IPS-15b (cell line): ENCODE results near the gene AGPAT1.
A peak's percentile ranks its signal among the peaks of the same experiment; 100 is the strongest.
"Not testable (repeated sequence)": the region's sequence is repeated elsewhere in the genome, so short reads cannot be mapped to it uniquely, and the experiment has no call there.

Source experiments
- H3K27me3 ChIP-seq: one replicate; pipeline ENCODE4 v1.6.1; 2013; ENCODE audit warnings: low read length; ENCODE audit not compliant: control insufficient read depth, insufficient read depth
- H3K36me3 ChIP-seq: one replicate; pipeline ENCODE4 v1.6.1; 2013; ENCODE audit warnings: low read length; ENCODE audit not compliant: control insufficient read depth, insufficient read depth
- H3K4me1 ChIP-seq: one replicate; pipeline ENCODE4 v1.6.1; 2013; ENCODE audit warnings: mild to moderate bottlenecking, low read length; ENCODE audit not compliant: control insufficient read depth, insufficient read depth
- H3K4me3 ChIP-seq: one replicate; pipeline ENCODE4 v1.5.1; 2013; ENCODE audit warnings: low read depth, low read length
- H3K9ac ChIP-seq: one replicate; pipeline ENCODE4 v1.6.1; 2013; ENCODE audit warnings: low read depth, mild to moderate bottlenecking, low read length
- H3K9me3 ChIP-seq: one replicate; pipeline ENCODE4 v1.6.1; 2013; ENCODE audit warnings: mild to moderate bottlenecking, low read length; ENCODE audit not compliant: control insufficient read depth, insufficient read depth

Gene AGPAT1

DNA sequence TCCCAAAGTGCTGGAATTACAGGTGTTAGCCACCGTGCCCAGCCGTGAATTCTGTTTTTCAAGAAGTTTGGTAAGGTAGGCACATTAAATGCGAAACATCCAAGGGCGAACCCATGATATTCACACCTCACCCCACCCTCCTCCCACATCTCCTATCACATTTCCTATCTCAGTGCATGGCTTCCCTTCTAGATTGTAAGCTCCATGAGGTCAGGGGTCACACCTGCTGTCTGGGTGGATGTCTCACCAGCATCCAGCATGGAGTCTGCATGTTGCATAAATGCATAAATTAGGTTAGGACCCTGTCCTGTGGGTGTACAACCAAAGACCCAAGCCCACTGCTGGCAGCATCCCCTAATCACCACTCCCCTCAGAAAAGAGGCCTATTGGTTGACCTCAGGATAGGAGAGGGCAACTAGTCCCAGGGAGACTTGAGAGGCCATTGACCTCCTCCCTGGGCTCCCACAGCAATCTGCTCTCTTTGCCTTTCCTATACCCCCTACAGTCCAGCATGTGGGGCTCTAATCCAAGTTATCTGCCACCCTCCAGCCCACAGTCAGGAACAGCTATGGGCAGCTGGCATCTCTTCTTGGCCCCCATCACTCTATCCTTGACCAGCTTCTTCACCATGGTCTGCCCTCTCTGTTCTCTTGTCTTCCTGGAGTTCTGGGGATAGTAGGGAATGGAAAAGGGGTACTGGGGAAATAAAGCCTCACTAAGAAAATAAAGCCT, 28.3 kb downstream of the AGPAT1 start:
- Histone ChIP-seq H3K9me3 (no peaks in the 10 kb centered on the region), H3K27me3 (peaks cover 41% of the 10 kb centered on the region), H3K4me3 (peak overlapping the region; percentile 73), H3K9ac (no peak overlapping the region), H3K36me3 (no peaks in the 10 kb centered on the region), H3K4me1 (peaks cover 17% of the 10 kb centered on the region)

DNA sequence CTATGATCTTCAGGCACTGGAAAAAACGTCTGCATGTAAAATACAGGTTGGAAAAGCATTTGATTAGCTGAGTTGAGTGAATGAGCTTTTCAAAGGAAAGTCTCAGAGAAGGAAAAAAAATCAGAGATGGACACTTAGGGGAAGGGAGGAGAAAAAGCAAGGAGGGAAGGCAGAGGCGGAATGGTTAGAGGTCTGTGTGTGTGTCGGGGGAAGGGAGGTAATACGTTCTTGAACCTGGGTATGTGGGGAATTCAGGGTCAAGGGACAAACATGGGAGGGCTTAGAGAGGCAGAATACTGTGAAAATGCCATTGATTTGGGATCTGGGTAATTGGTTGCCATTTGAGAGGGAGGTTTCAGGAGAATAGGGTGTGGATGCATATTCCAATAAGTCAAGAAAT, 29.2 kb downstream of the AGPAT1 start:
- Histone ChIP-seq H3K36me3 (no peaks in the 10 kb centered on the region), H3K27me3 (peaks cover 34% of the 10 kb centered on the region), H3K9me3 (no peaks in the 10 kb centered on the region), H3K9ac (no peak overlapping the region), H3K4me1 (peaks cover 12% of the 10 kb centered on the region), H3K4me3 (no peak overlapping the region)

DNA sequence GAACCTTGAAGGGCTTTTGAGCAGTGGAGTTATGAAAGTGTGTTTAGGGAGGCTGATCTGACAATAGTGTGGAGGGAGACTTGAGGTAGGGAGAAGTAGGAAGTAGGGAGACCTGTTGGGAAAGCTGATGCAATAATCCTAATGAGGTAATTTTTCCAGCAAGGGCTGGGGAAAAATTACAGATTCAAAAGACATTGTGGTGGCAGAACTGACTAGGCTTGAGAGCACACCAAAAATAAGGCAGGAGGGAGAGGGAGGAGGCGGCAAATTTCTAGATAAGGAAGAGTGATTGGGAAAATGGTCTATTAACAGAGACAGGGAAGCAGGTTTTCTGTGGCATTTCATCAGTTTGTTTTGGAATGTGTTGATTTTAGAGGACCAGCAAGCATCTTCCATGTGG, 29.6 kb downstream of the AGPAT1 start:
- H3K36me3 ChIP-seq = no peaks in the 10 kb centered on the region
- no peak overlapping the region for H3K4me3 ChIP-seq
- H3K9me3 ChIP-seq = no peaks in the 10 kb centered on the region
- peaks cover 12% of the 10 kb centered on the region for H3K4me1 ChIP-seq
- H3K27me3 ChIP-seq = peaks cover 31% of the 10 kb centered on the region
- no peak overlapping the region for H3K9ac ChIP-seq

DNA sequence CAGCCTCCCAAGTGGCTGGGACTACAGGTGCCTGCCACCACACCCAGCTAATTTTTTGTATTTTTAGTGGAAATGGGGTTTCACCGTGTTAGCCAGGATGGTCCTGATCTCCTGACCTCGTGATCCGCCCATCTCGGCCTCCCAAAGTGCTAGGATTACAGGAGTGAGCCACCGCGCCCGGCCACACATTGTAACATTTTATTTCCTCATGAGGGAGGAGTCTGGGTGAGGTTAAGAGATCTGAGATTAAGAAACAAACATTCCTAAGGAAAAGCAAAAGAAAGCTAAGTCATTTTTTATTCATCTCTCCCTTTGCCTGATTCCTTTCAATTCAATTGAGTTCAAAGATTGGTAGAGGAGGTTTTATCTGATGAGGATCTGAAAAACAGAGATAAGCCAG, 31.6 kb downstream of the AGPAT1 start:
- not testable (repeated sequence) for H3K9me3 ChIP-seq, H3K9ac ChIP-seq, H3K4me1 ChIP-seq, H3K4me3 ChIP-seq, H3K36me3 ChIP-seq
- H3K27me3 ChIP-seq = peaks cover 12% of the 10 kb centered on the region

DNA sequence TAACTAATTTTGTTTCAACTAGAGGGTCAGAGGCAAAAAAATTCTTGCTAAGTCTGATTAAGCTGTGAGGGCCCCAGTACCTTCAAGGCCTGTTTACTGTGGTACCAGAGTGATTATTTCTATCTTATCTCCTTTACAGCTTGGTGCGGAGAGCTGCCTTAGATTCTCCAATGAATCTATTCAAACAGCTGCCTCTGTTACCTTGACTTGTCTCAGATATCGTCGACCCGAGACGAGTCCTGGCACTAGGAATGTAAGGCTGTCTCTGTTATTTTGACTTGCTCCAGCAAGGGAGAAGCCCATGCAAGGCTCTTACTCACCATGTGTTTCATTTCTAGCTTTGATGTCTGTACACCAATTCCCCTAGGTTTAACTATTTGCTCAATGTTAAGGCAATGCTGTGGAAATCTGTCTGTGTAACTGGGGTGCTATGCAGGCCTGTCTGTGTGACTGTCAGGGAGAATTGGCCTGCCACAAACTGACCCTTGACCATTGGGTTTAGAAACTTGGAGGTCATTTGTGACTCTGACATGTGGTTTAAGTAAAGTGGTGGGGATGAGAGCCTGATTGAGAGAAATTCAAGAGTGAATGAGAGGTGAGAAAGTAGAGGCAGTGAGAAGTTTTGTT, 35.4 kb downstream of the AGPAT1 start:
- no peak overlapping the region for H3K4me3 ChIP-seq

DNA sequence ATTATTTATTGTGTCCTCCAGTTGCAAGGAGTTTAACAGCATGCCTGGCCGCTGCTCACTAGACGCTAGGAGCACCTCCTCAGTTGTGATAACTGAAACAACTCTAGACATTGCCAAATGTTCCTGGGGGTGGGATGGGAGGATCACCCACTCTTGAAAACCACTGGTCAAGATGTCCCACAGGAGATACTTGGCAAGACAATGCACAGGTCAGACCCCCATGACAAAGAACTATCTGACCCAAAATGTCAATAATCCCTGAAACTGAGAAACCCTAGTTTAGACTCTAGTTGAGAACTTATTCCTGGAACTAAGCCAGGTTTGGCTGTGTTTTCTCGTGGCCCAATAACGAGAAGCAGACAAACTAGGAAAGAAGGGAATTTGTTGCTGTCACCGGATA, 36.3 kb downstream of the AGPAT1 start:
- Histone ChIP-seq H3K9me3 (no peaks in the 10 kb centered on the region), H3K27me3 (peaks cover 2% of the 10 kb centered on the region), H3K4me3 (no peak overlapping the region), H3K9ac (no peak overlapping the region), H3K36me3 (no peaks in the 10 kb centered on the region), H3K4me1 (no peaks in the 10 kb centered on the region)

More for the DNA sequence above, 35.4 kb downstream of the AGPAT1 start:
- Histone ChIP-seq H3K4me1 (no peaks in the 10 kb centered on the region), H3K27me3 (peaks cover 2% of the 10 kb centered on the region), H3K9ac (no peak overlapping the region), H3K36me3 (no peaks in the 10 kb centered on the region), H3K9me3 (no peaks in the 10 kb centered on the region)

DNA sequence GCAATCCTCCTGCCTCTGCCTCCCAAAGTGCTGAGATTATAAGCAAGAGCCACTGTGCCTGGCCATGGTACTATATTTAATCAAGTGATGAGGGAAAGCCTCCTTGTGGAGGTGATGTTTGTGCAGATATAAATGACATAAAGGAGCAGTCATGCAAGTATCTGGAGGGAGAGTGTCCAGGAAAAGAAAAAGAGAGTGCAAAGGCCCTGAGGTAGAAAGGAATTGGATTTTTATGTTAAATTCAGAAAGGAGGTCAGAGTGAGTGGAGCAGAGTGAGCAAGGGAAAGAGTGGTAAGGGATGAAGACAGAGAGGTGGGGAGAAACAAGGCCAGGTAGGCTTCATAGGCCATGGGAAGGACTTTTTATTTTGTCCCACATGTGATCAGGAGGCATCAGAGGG, 38.4 kb downstream of the AGPAT1 start:
- Histone ChIP-seq H3K36me3 (no peaks in the 10 kb centered on the region), H3K4me3 (no peak overlapping the region), H3K9ac (no peak overlapping the region)

DNA sequence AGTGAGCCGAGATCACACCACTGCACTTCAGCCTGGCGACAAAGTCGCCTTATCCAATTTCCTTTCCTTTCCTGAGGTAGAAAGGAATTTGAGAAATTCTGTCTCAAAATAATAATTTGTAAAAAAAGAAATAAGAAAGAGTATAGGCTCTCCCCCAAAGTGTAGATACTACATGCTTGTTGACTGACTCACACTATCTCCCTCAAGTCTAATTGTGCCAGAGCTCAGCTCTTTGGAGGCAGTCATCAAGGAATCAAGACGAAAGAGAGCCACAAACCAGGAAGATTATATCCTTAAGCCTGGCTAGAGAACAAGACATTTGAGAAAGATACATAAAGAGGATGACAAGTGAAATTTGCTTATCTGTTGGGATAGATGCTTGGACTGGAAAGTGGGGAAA, 42.1 kb downstream of the AGPAT1 start:
- Histone ChIP-seq H3K4me3 (no peak overlapping the region), H3K27me3 (peaks cover 2% of the 10 kb centered on the region), H3K36me3 (no peaks in the 10 kb centered on the region), H3K9ac (no peak overlapping the region), H3K9me3 (no peaks in the 10 kb centered on the region), H3K4me1 (no peaks in the 10 kb centered on the region)

More for the DNA sequence above, 38.4 kb downstream of the AGPAT1 start:
- Histone ChIP-seq H3K4me1 (no peaks in the 10 kb centered on the region), H3K27me3 (peaks cover 2% of the 10 kb centered on the region), H3K9me3 (no peaks in the 10 kb centered on the region)

DNA sequence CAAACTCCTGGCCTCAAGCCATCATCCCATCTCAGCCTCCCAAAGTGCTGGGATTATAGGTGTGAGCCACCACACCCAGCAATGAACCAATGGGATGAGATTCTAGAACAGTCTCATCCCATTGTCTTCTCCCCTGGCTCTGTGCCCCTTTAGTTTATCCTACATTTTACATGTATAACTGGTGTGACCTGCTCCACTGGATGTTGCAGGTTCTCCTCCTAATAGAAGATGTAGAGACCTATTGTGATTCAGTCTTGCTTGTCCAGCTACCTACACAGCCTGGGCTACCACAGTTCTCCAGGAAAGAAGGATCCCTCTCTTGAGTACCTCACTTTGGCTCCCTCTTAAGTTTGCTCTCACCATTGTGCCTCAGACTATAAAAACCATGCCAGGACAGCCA, 43.8 kb downstream of the AGPAT1 start:
- Histone ChIP-seq H3K36me3 (no peaks in the 10 kb centered on the region), H3K9ac (no peak overlapping the region), H3K4me3 (no peak overlapping the region), H3K9me3 (no peaks in the 10 kb centered on the region), H3K27me3 (peaks cover 2% of the 10 kb centered on the region), H3K4me1 (no peaks in the 10 kb centered on the region)

DNA sequence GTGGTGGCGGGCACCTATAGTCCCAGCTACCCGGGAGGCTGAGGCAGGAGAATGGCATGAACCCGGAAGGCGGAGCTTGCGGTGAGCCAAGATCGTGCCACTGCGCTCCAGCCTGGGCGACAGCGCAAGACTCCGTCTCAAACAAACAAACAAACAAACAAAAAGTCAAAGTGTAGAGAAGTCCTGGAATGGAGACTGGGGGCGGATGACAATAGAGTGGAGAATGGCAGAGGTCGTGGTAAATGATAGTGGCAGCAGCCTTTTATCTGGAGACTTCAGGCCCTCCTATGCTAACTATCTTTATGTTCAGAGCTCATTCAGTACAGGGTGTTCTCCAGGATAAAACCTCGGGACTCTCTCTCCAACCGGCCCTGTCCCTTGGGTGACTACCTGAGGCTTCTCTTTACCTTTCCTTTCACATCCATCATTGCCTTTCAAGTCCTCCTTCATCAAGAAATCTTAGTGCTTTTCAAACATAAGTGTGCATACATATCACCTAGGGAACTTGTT, 44.4 kb downstream of the AGPAT1 start:
- no peaks in the 10 kb centered on the region for H3K36me3 ChIP-seq
- H3K4me3 ChIP-seq = no peak overlapping the region
- no peaks in the 10 kb centered on the region for H3K4me1 ChIP-seq
- H3K9me3 ChIP-seq = no peaks in the 10 kb centered on the region
- no peak overlapping the region for H3K9ac ChIP-seq
- H3K27me3 ChIP-seq = peaks cover 2% of the 10 kb centered on the region

DNA sequence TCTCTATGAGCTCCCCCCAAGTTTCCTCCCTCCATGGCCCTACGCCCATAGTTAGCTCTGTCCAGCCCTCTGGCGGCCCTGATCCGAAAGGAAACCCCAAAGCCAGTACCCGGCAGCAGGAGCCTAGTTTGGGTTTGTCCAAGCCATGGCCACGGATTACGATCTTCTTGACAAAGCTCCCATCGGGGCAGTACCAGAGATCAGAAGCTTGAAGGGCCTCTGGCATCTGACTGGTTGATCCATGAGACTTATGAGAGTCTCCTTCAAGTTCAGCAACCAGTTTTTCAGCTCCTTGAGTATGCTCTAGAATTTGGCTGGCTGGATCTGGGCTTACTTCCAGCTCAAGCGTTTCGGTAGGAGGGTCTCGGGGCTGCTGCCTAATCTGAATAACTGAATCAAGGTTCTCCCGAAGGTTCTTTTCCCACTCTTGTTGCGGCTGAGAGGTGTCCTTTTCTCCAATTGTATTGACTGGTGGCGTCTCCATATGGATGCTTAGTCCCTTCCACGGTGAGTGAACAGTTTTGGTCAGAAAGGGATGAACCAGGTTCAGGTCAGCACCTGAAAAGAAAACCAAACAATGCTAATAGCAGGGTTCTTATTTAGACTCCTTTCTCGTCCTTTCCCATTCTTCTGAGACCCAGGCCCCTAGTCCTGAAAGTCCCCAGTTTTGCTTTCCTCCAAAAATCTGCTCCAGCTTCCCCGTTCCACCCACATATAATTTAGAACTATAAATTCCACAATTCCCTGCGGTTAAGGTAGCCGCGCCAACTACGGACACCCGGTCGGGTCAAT, 46.4 kb downstream of the AGPAT1 start:
- Histone ChIP-seq H3K4me3 (peak overlapping the region; percentile 69), H3K9ac (peak overlapping the region; percentile 37), H3K27me3 (no peaks in the 10 kb centered on the region), H3K9me3 (no peaks in the 10 kb centered on the region), H3K4me1 (no peaks in the 10 kb centered on the region), H3K36me3 (peaks cover 2% of the 10 kb centered on the region)
